Forelimb muscle (tissue), 1 donor: ENCODE measurements around the gene FAM53C. TPM values are rescaled to one million over a fixed set of nuclear protein-coding genes. Genes with fewer than 3 reads are reported as not detected.
"Not testable (repeated sequence)": the region's sequence is repeated elsewhere in the genome, so short reads cannot be mapped to it uniquely, and the experiment has no call there.

Experiments used
- DNase-seq: peaks from one replicate; pipeline ENCODE4 v3.0.0-alpha.2; 2013; ENCODE audit warnings: low read depth
- polyA plus RNA-seq: library from polyadenylated mRNA; unstranded; fragments of 120-200 nt; gene quantifications from one replicate; pipeline ENCODE4 v1.2.1, GENCODE V29; 2013; ENCODE audit not compliant: insufficient read length

Gene FAM53C
- polyA plus RNA-seq, 1 donor = 43.1 TPM

- DNase-seq = no peak
Observed at GRCh38 chr5:138351056-138351455, 13.0 kb downstream of the FAM53C start.

GRCh38 chr5:138351517-138351916, 13.5 kb downstream of the FAM53C start:
- DNase-seq = no peak

GRCh38 chr5:138352071-138352721, 14.1 kb downstream of the FAM53C start, which contains the start of gene KDM3B:
KDM3B (plus strand) TSS chr5:138352685; CDS start chr5:138352796, 111 bp downstream.
- DNase-seq = no peak

GRCh38 chr5:138352722-138353559, 14.9 kb downstream of the FAM53C start:
- DNase-seq = no peak

- no peak for DNase-seq
Observed at GRCh38 chr5:138353560-138354080, 15.6 kb downstream of the FAM53C start.

- no peak for DNase-seq
Observed at GRCh38 chr5:138354387-138354786, 16.3 kb downstream of the FAM53C start.

- DNase-seq = no peak
Observed at GRCh38 chr5:138354926-138355378, 16.9 kb downstream of the FAM53C start.

GRCh38 chr5:138359621-138360020, 21.6 kb downstream of the FAM53C start:
- DNase-seq = no peak

GRCh38 chr5:138360941-138361452, 22.9 kb downstream of the FAM53C start:
- DNase-seq = no peak

- no peak for DNase-seq
Observed at GRCh38 chr5:138364576-138364975, 26.5 kb downstream of the FAM53C start.

- no peak for DNase-seq
Observed at GRCh38 chr5:138366632-138367382, 28.7 kb downstream of the FAM53C start.

- DNase-seq = no peak
Observed at GRCh38 chr5:138369261-138369660, 31.2 kb downstream of the FAM53C start.

- no peak for DNase-seq
Observed at GRCh38 chr5:138369706-138370105, 31.6 kb downstream of the FAM53C start.

GRCh38 chr5:138370537-138370936, 32.5 kb downstream of the FAM53C start:
- no peak for DNase-seq

GRCh38 chr5:138371454-138371853, 33.4 kb downstream of the FAM53C start:
- no peak for DNase-seq

- no peak for DNase-seq
Observed at GRCh38 chr5:138372225-138372624, 34.2 kb downstream of the FAM53C start.

GRCh38 chr5:138372653-138373052, 34.6 kb downstream of the FAM53C start:
- no peak for DNase-seq

GRCh38 chr5:138382347-138382746, 44.3 kb downstream of the FAM53C start:
- DNase-seq = no peak

GRCh38 chr5:138385660-138386059, 47.6 kb downstream of the FAM53C start:
- no peak for DNase-seq

- DNase-seq = no peak
Observed at GRCh38 chr5:138386290-138386689, 48.2 kb downstream of the FAM53C start.

GRCh38 chr5:138389332-138389731, 51.3 kb downstream of the FAM53C start:
- DNase-seq = no peak

- DNase-seq = not testable (repeated sequence)
Observed at GRCh38 chr5:138389911-138390310, 51.8 kb downstream of the FAM53C start.
